Stimulated activated CD8-positive, alpha-beta memory T cell treated with anti-CD3 and anti-CD28 coated beads, Interleukin-12 subunit alpha, Interleukin-12 subunit beta, amount 100 ng/mL, for 24 hours (primary cell): ENCODE results near the gene PAIP2.
"Not testable (repeated sequence)": the region's sequence is repeated elsewhere in the genome, so short reads cannot be mapped to it uniquely, and the experiment has no call there.

Experiments
- DNase-seq: peaks from one replicate; pipeline ENCODE4 v3.0.0-alpha.2; 2020; ENCODE audit errors: extremely low read depth

PAIP2 gene, protein sequence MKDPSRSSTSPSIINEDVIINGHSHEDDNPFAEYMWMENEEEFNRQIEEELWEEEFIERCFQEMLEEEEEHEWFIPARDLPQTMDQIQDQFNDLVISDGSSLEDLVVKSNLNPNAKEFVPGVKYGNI

DNA sequence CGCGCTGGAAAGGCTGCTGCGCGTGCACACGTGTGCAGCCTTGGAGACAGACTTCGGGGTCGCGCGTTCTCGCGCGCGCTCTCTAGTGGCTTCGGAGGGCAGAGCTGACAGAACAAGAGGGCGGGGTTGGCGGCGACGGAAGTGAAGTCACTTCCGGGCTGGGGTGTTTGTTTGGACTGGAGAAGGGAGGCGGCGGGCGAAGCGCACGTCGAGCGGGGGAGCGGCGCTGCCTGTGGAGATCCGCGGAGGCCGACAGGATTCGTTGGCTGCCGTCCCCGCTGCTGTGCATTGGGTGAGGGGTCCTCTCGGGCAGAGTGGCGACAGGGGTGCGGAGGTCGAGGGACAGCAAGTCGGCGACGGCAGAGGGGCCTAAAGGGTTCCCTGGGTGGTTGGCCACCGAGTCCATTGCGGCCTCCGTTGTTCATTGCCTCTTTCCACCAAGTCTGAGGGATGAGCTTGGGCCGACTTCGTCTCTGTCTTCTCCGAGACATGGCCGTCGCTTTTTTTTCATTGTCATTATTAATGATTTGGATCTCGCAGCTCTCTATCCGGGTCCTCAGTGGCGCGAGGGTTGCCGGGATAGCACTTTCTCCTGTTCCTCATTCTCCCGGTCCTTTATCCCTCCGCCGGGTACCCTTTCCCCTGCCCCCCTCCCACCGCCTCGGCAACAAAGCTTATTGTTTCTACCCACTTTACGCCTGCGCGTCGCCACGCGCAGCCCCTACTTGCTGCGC lies at the start of gene PAIP2:
PAIP2 (plus strand) TSS at position 166 of the 734 bp plus-strand sequence. CDS start 21,931 bp downstream, outside the sequence.
- peak; percentile 95 for DNase-seq

DNA sequence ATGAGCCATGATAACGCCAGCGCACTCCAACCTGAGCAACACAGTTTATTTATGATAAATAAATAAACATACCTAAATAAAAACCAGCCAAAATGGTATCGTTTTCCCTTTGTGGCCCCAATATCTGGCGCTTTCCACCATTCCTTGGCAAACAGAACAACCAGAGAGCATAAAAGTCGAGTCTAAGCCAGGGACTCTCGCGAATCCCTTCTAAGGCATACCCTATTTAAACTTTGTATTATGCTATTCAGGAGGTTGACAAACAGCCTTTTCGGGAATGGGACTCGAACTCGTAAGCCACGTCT lies 48.5 kb upstream of the PAIP2 start:
- no peak for DNase-seq

DNA sequence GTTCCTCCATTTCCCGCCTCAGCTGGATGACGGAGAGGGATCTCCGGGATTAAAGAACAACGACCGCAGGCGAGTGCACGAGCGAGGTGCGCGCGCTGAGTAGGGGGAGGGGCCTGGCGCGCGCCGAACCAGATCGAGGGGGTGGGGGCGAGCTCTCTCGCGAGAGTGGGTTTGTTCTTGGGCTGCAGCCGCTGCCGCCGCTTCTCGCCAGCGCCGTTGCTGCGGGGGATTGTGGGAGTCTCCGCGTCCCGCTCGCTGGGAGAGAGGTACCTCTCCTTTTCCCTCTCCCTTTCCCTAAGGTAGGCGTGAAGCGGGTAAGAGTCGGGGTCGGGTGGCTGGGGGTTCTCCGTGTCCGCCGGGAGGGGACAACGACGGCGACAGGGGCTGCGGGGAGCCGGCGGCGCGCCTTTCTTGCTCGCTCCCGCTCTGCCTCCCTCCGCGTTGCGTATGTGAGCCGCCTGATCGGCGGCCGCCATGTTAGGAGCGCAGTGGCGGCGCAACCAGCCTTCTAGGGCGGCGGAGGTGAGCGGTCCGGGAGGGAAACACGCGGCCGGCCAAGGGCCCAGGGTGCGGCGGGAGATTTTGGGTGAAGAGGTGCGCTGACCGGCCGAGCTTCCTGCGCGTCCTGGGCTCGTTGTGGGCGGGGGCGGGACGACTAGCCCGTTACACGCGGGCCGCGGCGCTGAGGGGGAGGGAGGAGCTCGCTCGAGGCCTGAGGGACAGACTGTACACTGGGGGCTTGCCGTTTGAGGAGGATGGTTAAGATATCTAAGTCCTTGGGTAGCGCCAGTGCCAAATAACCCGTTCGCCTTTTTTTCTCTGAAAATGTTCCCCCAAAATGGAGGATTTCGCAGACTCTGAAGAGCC lies 47.9 kb upstream of the PAIP2 start, which contains the start of gene MATR3:
MATR3 (plus strand) TSS at position 234 of the 867 bp plus-strand sequence. CDS start 13,676 bp downstream, outside the sequence.
- DNase-seq = peak; percentile 88

DNA sequence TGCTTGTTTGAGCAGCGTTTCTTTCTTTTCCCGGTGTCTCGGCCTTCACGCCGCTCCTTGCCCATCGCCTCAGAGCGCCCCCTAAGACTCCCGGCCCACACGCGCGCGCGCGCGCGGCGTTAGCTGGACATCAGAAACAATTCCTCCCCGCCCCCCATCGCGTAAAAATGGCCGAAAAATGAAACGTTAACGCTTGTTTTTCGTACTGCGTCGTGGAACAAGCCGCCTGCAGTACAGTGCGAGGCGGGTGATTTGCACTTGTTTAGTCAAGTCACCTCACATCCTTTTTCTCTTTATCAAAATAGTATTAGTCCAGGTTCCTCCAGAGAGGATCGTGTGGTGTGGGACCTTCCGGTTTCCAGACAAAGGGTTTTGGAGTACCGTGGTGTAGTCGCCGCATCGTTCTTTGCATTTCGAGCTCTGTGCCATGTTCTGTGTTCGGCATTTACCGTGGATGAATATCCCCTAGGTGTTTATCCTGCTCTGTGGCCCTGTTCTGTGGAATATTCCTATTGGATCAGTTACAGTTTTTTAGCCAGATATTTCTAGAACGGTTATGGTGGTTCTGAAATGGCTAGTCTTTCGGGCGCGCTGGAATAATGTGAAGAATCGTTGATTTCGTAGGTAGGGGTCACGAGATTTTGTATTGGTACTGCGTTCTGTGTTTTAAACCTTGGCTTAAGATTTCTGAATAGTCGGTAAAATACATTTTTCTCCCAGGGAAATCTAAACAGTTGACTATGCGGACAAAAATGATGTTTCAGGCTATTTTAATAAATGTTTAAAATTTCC lies 47.1 kb upstream of the PAIP2 start:
- no peak for DNase-seq

DNA sequence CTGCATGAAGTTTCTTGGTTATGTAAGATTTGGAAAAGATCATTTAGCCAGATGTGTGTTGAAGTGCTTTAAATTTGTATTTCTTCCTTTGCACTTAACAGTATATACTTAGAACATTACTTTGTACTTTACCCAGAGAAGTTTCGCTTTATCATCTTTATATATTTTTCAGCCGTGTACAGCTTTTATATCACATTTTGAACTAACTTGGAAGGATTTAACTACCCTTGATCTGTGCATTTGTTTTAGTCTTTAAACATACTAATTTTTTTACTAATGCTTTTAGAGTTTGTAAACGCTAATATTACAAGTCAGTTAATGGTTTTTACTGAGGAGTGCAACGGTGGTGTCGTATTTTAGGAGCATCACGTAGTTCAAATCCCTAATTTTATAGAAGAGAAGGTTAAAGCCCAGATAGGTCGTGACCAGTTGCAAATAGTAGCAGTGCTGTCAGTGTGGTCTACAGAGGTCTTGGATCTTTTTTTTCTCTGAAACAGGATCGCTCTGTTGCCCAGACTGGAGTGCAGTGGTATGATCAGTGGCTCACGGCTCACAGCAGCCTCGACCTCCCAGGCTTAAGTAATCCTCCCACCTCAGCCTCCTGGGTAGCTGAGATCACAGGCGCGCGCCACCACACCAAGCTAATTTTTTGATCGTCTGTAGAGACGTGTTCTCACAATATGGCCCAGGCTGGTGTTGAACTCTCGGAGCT lies 46.2 kb upstream of the PAIP2 start:
- DNase-seq = no peak

DNA sequence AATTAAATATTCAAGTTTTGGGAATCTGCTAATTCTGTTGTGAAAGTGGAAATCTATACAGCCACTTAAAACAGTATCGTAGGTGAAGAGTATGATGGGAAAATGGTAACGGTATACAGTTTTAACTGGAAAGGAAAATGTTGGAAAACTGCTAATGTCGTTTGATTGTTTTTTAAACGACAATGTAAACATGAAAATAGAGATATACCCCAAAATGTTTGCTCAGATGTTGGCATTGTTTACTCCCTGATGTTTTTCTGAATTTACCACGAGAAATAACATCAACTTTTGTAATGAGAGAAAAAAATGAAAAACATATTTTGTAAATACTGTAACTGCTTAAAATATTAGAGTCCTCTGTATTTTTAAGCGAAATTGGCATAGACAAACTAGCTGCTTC lies 45.5 kb upstream of the PAIP2 start:
- no peak for DNase-seq

DNA sequence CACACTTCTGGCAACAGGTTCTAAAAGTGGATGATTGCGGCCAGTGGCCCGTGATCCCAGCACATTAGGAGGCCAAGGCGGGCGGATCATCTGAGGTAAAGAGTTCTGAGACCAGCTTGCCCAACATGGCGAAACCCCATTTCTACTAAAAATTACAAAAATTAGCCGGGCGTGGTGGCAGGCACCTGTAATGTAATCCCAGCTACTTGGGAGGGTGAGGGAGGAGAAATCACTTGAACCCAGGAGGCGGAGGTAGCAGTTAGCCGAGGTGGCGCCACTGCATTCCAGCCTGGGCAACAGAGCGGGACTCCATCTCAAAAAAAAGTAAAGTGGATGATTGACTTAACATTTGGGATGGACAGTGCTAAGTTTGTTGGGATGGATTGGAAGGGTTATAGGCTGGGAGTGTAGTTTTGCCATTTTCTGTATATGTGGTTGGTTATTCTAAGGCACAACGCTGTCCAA lies 44.8 kb upstream of the PAIP2 start:
- DNase-seq = no peak

DNA sequence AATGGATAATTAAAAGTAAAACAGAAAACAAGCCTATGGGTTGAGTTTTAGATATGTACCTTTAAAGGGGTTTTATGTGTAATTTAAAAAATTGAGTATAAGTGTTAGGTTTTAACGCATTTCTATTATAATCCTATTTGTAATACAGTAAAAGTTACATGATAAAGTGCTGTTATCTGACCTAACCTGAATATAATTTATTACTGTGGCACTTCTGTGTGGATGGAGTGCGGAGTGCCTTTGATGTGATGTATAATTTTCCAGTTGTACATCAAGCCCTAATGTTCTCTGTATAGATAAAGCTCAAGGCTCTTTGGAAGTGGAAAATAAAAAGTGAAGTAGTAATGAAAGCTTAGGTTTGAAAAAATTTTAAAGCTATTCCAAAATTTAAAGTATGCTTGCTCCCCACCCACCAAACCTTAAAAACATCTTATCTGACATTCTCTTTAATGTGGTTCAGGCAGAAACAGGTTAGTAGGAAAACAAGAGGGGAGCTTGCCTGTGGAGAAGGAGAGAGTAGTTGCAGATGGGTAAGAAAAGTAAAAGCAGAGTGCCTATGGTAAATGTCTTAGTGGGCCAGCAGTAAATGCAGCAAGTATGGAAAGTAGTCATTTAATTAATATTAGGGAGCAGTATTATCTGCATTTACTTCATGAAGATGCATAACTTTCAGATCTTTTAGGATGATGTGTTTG lies 44.1 kb upstream of the PAIP2 start:
- DNase-seq = no peak

DNA sequence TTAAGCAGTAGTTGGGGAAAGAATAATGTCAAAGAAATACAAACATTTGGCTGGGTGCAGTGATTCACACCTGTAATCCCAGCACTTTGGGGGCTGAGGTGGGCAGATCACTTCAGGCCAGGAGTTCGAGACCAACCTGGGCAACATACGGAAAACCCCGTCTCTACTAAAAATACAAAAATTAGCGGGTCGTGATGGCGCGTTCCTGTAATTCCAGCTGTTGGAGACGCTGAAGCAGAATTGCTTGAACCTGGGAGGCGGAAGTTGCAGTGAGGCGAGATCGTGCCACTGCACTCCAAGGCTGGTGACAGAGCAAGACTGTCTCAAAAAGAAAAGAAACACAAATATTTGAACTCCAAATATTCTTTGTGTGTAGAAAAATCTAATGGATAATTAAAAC lies 43.4 kb upstream of the PAIP2 start:
- no peak for DNase-seq

DNA sequence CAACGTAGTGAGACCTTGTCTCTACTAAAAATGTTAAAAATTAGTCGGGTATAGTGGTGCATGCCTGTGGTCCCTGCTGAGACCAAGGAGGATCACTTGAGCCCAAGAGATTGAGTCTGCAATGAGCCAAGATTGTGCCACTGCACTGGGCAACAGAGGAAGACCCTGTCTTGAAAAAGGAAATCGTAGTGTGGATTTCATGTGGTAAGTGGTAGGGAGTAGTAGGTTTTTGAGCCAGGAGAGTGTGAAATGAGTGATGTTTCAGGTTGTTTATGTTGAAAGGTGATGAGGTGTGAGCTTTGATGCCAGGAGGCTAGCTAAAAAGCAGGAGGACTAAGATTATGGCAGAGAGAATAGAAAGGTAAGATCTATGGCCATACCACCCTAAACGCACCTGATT lies 42.2 kb upstream of the PAIP2 start:
- DNase-seq = no peak

DNA sequence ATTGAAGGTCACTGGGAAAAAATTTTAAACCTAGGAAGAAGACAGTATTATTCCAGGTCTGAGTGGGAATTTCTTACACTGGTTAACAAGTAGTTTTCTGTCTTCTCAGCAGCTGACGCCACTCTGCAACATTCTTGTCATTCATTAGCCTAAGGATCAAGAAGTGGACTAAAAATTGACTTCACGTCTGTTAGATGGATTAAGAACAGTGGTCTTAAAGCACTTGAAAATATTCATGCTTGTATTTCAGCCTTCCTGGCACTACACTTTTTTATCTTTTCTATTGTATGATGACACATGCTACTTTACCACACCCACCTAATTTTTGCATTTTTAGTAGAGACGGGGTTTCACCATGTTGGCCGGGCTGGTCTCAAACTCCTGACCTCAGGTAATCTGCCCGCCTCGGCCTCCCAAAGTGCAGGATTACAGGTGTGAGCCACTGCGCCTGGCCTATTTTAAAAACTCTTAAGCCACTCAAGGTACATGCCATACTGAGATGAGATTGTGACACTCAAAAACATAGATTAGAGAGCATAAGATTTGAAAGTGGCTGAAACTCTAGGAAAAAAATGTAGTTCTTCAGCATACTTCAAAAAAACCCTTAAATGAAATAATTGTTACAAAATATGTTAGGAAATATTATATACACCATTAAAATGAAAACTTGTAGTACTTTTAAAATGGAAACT lies 39.7 kb upstream of the PAIP2 start:
- no peak for DNase-seq

DNA sequence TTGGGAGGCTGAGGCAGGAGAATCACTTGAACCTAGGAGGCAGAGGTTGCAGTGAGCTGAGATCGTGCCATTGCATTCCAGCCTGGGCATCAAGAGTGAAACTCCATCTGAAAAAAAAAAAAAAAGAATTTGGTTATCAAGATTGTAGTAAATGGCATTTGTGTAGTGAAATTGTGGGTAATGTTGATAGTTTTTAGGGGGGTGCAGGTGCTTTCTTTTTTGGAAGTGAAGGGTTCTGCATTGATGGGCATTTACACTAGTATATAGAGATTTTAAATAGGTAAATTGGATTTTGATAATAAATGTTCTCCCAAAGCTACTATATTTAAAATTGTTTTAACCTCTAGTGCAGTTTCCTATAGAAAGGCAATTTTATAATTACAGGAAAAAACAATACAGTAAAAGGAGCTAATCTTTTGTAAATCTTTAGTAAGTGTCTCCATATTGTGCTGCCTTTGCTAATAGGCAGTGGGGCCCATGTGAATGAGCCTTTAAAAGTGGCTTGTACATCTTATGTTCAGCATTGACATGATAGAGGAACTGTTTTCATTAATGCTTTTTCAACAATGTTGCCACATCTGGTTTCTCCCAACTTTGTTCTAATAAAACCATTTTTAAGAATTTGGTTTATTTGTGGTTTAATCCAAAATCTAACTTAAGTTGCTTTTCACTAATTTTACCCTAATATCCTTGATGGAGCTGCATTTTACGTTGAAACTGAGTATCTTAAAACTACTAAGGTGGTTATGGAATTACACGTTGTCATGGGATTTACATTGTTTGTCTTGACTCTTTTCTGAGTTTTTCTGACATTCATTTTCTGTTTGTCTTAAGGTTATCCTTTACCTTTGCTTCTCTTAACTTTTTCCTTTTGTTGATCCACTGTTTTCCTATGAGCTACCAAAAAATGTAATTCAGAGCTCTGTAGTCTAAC lies 37.0 kb upstream of the PAIP2 start:
- no peak for DNase-seq

DNA sequence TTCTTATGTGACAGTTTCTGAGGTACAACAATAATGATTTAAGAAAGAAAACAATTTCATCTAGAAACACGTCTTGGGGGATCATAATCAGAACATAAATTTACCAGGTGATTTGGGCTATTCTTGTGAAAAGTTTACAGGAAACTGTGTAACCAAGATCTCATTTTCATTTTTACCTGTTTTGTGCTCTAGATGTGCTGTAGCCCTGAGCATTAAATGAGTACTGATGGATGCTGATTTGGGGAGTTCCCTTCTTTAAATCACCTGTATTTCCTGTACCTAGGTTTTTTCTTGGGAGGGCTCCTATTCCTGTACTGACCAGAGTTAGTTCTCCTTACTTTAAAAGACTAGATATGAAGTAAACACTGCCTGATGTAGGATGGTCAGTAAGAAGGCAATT lies 35.5 kb upstream of the PAIP2 start:
- no peak for DNase-seq

DNA sequence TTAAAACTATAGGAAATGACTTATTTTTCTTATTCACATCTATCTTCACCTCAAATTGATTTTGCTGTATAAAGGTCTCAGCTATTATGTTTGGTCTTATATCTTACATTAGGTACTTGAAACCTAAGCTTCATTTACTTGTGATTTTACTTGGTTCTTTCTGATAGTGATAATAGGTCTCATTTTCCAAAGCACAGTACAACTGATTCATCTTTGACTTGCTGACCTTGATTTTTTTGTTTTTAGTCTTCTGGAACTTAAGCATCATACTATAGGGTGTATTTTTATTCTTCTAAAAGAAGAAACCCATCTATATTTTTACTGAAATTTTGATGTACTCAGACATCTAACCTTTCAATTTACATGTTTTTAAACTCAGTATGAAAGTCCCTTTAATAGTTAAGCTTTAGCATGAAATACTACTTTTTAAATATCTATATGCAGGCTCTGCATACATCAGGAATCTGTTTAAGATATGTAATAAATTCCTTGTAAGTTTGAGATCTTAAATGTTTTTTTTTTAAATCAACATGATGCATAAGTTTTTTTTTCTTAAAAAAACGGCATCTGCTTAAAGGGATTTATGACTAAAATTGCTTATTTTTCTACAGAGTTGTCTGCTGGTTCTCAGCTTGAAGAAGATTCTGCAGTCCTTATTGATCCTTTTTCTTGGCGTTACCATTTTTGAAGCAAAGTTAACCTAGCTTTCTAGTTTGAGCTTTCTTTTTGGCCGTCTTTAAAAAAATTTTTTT lies 34.9 kb upstream of the PAIP2 start:
- DNase-seq = no peak

DNA sequence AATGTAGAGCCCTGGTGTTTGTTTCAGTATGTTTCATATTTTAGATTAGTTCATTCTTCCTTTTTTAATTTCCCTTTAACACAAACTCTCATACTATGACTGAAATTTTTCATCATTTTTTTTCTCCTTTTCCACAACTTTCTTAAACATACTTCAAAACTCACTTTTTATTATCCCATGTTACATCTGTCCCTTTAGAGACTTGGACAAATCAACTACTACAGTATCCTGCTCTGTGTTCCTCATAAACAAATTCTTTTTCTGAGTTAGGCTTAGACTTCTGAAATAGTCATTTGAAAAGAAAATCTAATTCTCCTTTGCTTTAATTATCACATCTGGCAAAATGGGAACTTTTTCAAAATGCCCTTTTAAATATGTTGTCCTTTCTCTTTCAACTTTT lies 32.9 kb upstream of the PAIP2 start:
- DNase-seq = no peak

DNA sequence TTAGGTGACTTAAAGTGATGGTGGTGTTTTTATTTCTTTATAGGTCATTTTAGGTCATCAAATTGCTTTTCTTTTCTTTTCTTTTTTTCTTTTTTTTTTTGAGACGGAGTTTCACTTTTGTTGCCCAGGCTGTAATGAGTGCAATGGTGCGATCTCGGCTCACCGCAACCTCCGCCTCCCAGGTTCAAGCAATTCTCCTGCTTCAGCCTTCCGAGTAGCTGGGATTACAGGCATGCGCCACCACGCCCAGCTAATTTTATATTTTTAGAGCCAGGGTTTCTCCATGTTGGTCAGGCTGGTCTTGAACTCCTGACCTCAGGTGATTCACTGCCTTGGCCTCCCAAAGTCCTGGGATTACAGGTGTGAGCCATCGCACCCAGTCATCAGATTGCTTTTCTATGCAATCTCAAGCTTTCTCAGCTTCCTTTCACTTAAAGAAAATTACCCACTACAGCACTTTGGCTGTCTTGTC lies 30.9 kb upstream of the PAIP2 start:
- not testable (repeated sequence) for DNase-seq

DNA sequence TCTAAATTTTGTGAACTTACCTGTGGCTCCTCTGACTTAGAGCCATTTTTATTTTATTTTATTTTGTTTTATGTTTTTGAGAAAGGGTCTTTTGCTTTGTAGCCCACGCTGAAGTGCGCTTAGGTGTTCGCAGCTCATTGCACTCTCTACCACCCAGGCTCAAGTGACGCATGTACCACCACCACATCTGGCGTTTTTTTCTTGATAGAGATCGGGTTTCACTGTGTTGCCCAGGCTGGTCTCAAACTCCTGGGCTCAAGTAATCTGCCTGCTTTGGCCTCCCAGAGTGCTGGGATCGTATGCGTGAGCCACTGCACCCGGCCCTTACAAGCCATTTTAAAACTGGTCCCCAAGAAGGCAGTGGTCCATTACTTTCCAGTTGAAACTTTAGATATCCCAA lies 29.6 kb upstream of the PAIP2 start:
- DNase-seq = no peak

DNA sequence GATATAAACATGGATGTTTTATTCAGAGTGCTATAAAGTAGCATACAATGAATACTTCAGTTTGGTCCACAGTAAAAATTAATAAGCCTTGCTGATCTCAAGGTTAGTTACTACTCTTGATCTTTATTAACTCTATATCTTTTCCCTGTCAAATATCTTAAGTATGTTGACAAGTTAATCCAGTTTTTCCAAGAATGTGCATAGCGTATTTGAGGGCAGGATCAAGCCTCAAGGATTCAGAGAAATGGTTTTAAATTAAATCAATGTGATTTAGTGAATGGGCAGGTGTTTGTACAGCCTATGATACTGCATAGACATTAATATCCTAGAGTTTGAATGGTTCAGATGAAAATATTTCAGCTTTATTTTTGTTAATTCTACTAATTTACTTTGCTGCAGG lies 27.4 kb upstream of the PAIP2 start:
- no peak for DNase-seq
